NCI-H1694 (cell line): Measurements from ENCODE around the gene PDGFA.

Experiments
- DNase-seq: peaks from one replicate; lab custom pipeline; 2025; lab: John Stamatoyannopoulos, UW

PDGFA gene

GRCh38 chr7:536231-536630 is 16.6 kb upstream of the PDGFA start:
- DNase-seq, result no peak

- DNase-seq, result no peak
Observed at GRCh38 chr7:534959-535358, 15.3 kb upstream of the PDGFA start.

- no peak for DNase-seq
Observed at GRCh38 chr7:534075-534474, 14.4 kb upstream of the PDGFA start.

GRCh38 chr7:533266-533665 is 13.6 kb upstream of the PDGFA start:
- DNase-seq, result no peak

- DNase-seq, result no peak
Observed at GRCh38 chr7:532379-533143, 12.9 kb upstream of the PDGFA start.

GRCh38 chr7:531777-532176 is 12.1 kb upstream of the PDGFA start:
- no peak for DNase-seq

- DNase-seq, result no peak
Observed at GRCh38 chr7:528451-528850, 8.8 kb upstream of the PDGFA start.

GRCh38 chr7:527723-528122 is 8.1 kb upstream of the PDGFA start:
- DNase-seq, result no peak

GRCh38 chr7:526460-527034 is 6.9 kb upstream of the PDGFA start:
- no peak for DNase-seq

GRCh38 chr7:525740-526139 is 6.1 kb upstream of the PDGFA start:
- no peak for DNase-seq

GRCh38 chr7:524800-525199 is 5.2 kb upstream of the PDGFA start:
- DNase-seq, result no peak

GRCh38 chr7:523347-524336 is 4.0 kb upstream of the PDGFA start:
- no peak for DNase-seq

GRCh38 chr7:522951-523314 is 3.3 kb upstream of the PDGFA start:
- no peak for DNase-seq

GRCh38 chr7:522071-522950 is 2.7 kb upstream of the PDGFA start:
- no peak for DNase-seq

- no peak for DNase-seq
Observed at GRCh38 chr7:521221-522070, 1.8 kb upstream of the PDGFA start.

GRCh38 chr7:520503-521161 is 986 bp upstream of the PDGFA start:
- DNase-seq, result no peak

GRCh38 chr7:518630-519483 is 789 bp downstream of the PDGFA start:
- peak; percentile 67 for DNase-seq

- no peak for DNase-seq
Observed at GRCh38 chr7:517774-518629, 1.6 kb downstream of the PDGFA start.
